Measurements from ENCODE around the gene SULT1C2.

- no peak for TF ChIP-seq POLR2AphosphoS5 (IDR thresholded peaks at IDR 0.05; ENCODE audit: low read length)
- TF ChIP-seq POLR2A (IDR thresholded peaks at IDR 0.05; ENCODE audit: low read depth, low read length), result no peak
- TF ChIP-seq CTCF (IDR thresholded peaks at IDR 0.05 in 2 of 3, conservative IDR thresholded peaks at IDR 0.05 in 1 of 3; ENCODE audit: control insufficient read depth in 2 of 3, extremely low read depth in 1 of 3, insufficient read depth in 1 of 3, low read depth in 3 of 3, low read length in 3 of 3), result no peak
- no peak for TF ChIP-seq PBX3 (IDR thresholded peaks at IDR 0.05; ENCODE audit: insufficient replicate concordance, low read depth, low read length)
- TF ChIP-seq NFXL1 (IDR thresholded peaks at IDR 0.05; ENCODE audit: borderline replicate concordance), result no peak
- no peak for TF ChIP-seq MAX (IDR thresholded peaks at IDR 0.05; ENCODE audit: low read depth, low read length)
- TF ChIP-seq MXI1 (IDR thresholded peaks at IDR 0.05; ENCODE audit: low read depth, low read length), result no peak
- TF ChIP-seq SPI1 (IDR thresholded peaks at IDR 0.05; ENCODE audit: borderline replicate concordance, insufficient read depth, low read depth, low read length), result no peak
- TF ChIP-seq HDAC2 (IDR thresholded peaks at IDR 0.05), result no peak
- no peak for TF ChIP-seq KDM1A (IDR thresholded peaks at IDR 0.05; ENCODE audit: borderline replicate concordance)
- no peak for TF ChIP-seq EZH2 (IDR thresholded peaks at IDR 0.05; ENCODE audit: borderline replicate concordance, control insufficient read depth, low read depth, low read length)
- TF ChIP-seq CEBPB (IDR thresholded peaks at IDR 0.05; ENCODE audit: borderline replicate concordance in 1 of 2, low read depth in 2 of 2, low read length in 2 of 2), result no peak
- no peak for TF ChIP-seq SUZ12 (IDR thresholded peaks at IDR 0.05; ENCODE audit: unreplicated experiment)
- TF ChIP-seq YY1 (IDR thresholded peaks at IDR 0.05; ENCODE audit: low read depth, low read length), result no peak
Measured at GRCh38 chr2:108346827-108347226, 58.1 kb downstream of the SULT1C2 start.
